PC-9 (cell line): Measurements from ENCODE around the gene CLCA4. TPM values are rescaled to one million over a fixed set of nuclear protein-coding genes. Genes with fewer than 3 reads are reported as not detected.

ENCODE experiments used
- BruUV-seq: library from RNA; stranded (reverse); fragments of 400-500 nt; replicated peaks from 2 replicates; lab custom pipeline; 2021; lab: Mats Ljungman, UMichigan
- CTCF ChIA-PET: fragments of 300-600 bp; sonication (Branson Sonifier 250); formaldehyde crosslinking; loops from one replicate; lab custom pipeline; 2022; ENCODE audit warnings: antibody characterized with exemption; lab: Charles Lee
- POLR2A ChIA-PET: fragments of 300-600 bp; sonication (Branson Sonifier 250); formaldehyde crosslinking; loops from one replicate; lab custom pipeline; 2022; ENCODE audit warnings: antibody characterized with exemption; ENCODE audit not compliant: unreplicated experiment; lab: Charles Lee
- DNase-seq, 2 experiments: peaks; one replicate each; pipeline versions ENCODE4 v3.0.0 to v3.0.0-alpha.2; 2015 to 2022; ENCODE audit warnings: mixed read lengths in 1 of 2
- H2AFZ ChIP-seq: fragments of 200-600 bp; sonication (generic); 2 replicates; pipeline ENCODE4 v1.8.1; 2017; ENCODE audit warnings: antibody characterized with exemption
- H3F3A ChIP-seq: fragments of 200-600 bp; sonication (generic); 2 replicates; pipeline ENCODE4 v1.8.1; 2017; ENCODE audit warnings: antibody characterized with exemption, mild to moderate bottlenecking, low read depth; ENCODE audit not compliant: insufficient read depth
- H3K27ac ChIP-seq: fragments of 200-600 bp; sonication (generic); 2 replicates; pipeline ENCODE4 v1.6.1; 2016; ENCODE audit warnings: mixed run types
- H3K27me3 ChIP-seq: fragments of 200-600 bp; sonication (generic); 2 replicates; pipeline ENCODE4 v1.6.1; 2016; ENCODE audit warnings: low read depth, mixed run types; ENCODE audit not compliant: insufficient read depth
- H3K36me3 ChIP-seq: fragments of 200-600 bp; sonication (generic); 2 replicates; pipeline ENCODE4 v1.6.1; 2016; ENCODE audit warnings: low read depth, mixed run types
- H3K4me1 ChIP-seq: fragments of 200-600 bp; sonication (generic); replicated peaks from 2 replicates; pipeline ENCODE4 v1.6.1; 2016; ENCODE audit warnings: mixed run types; ENCODE audit not compliant: insufficient read depth
- H3K4me2 ChIP-seq: fragments of 200-600 bp; sonication (generic); 2 replicates; pipeline ENCODE4 v1.6.1; 2017; ENCODE audit warnings: mixed run types
- H3K4me3 ChIP-seq: fragments of 200-600 bp; sonication (generic); 2 replicates; pipeline ENCODE4 v1.6.1; 2016; ENCODE audit warnings: mixed run types
- H3K79me2 ChIP-seq: fragments of 200-600 bp; sonication (generic); 2 replicates; pipeline ENCODE4 v1.6.1; 2017; ENCODE audit warnings: low read depth, mixed run types
- H3K9me2 ChIP-seq: fragments of 200-600 bp; sonication (generic); 2 replicates; pipeline ENCODE4 v1.8.1; 2017; ENCODE audit warnings: mild to moderate bottlenecking; ENCODE audit not compliant: insufficient read depth
- H3K9me3 ChIP-seq: fragments of 200-600 bp; sonication (generic); 2 replicates; pipeline ENCODE4 v1.8.1; 2016; ENCODE audit warnings: low read depth; ENCODE audit not compliant: insufficient read depth
- H4K20me1 ChIP-seq: fragments of 200-600 bp; sonication (generic); 2 replicates; pipeline ENCODE4 v1.8.1; 2017; ENCODE audit not compliant: insufficient read depth
- EZH2 ChIP-seq: fragments of 200-600 bp; sonication (generic); IDR thresholded peaks from 2 replicates; pipeline ENCODE4 v1.8.0; 2017; ENCODE audit warnings: antibody characterized with exemption, low read depth
- intact Hi-C: fragments of 100-400 bp; cut with micrococcal nuclease; formaldehyde crosslinking; loops from one replicate; pipeline ENCODE4 v1.10.0; 2022; ENCODE audit not compliant: unreplicated experiment
- total RNA-seq: library from RNA; stranded (reverse); gene quantifications from 2 replicates; pipeline ENCODE4 v1.2.3, GENCODE V29; 2021
- TF ChIP-seq, protein P1 (sequence below): fragments of 200-600 bp; sonication (generic); conservative IDR thresholded peaks from 2 replicates; pipeline ENCODE4 v1.6.1; 2017; ENCODE audit warnings: mixed run types, antibody characterized with exemption, mild to moderate bottlenecking, moderate library complexity

CLCA4 gene
- total RNA-seq, 1 experiment from 2014 or later: not detected

DNA sequence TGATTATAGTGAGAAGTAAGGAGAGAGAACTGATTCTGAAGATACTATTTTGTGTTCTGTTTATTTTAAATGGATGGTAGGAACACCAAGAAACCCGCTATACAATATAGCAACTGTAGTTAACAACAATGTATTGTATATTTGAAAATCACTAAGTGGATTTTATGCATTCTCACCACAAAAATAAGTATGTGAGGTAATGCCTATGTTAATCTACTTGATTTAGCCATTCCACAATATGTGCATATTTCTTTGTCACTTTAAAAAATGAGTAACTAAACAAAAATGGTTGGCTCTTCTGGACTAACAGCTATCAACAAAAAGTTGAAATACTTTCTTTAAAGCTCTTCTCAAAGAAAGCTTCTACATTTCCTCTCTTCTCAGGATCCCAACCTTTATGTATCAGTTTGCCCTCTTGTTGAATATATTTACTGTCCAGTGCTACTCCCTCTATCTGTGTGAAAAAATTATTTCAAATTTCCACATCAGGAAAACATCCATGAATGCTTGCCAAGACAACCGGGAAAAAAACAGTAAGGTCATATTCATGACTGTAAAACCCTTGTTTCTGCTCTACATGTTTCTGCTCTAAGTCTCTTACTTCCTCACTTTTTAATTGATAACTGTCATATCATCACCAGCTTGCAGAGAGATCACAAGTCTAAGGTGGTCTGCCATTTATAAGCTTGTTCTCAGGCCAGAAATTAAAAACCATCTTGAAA is 27.0 kb downstream of the CLCA4 start:
- ChIA-PET POLR2A (no interaction called here), CTCF (no interaction called here)
- no peak for DNase-seq
- TF ChIP-seq, protein P1, sequence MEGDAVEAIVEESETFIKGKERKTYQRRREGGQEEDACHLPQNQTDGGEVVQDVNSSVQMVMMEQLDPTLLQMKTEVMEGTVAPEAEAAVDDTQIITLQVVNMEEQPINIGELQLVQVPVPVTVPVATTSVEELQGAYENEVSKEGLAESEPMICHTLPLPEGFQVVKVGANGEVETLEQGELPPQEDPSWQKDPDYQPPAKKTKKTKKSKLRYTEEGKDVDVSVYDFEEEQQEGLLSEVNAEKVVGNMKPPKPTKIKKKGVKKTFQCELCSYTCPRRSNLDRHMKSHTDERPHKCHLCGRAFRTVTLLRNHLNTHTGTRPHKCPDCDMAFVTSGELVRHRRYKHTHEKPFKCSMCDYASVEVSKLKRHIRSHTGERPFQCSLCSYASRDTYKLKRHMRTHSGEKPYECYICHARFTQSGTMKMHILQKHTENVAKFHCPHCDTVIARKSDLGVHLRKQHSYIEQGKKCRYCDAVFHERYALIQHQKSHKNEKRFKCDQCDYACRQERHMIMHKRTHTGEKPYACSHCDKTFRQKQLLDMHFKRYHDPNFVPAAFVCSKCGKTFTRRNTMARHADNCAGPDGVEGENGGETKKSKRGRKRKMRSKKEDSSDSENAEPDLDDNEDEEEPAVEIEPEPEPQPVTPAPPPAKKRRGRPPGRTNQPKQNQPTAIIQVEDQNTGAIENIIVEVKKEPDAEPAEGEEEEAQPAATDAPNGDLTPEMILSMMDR: no peak
- TF ChIP-seq EZH2: no peak
- Histone ChIP-seq H3K79me2 (no peaks in the 10 kb centered on the region), H4K20me1 (no peaks in the 10 kb centered on the region), H3F3A (no peaks in the 10 kb centered on the region), H3K9me3 (no peaks in the 10 kb centered on the region), H3K4me3 (no peak overlapping the region), H2AFZ (no peak overlapping the region), H3K27ac (no peak overlapping the region), H3K4me2 (no peak overlapping the region), H3K36me3 (no peaks in the 10 kb centered on the region), H3K4me1 (no peaks in the 10 kb centered on the region), H3K27me3 (no peaks in the 10 kb centered on the region), H3K9me2 (no peaks in the 10 kb centered on the region)
- BruUV-seq: no TSS peak
- intact Hi-C loops: no loop called here

DNA sequence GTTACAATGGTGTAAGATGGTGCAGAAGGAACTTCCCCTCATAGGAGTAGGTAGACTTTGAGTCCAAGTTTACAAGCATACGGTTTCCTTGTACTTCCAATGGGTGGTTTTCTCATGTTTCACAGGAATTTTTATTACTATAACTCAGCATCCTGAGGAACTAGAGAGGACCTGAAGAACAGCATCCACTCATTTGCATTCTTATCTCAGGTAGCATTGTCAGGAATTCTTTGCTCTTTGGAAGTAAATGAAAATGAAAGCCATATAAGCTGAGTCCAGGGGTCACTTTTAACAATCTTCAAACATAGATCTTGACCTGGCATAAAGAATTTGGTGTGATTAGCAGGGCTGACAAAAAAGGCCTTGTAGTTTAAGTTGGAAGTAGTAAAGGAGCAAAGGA is 34.4 kb downstream of the CLCA4 start:
- intact Hi-C loops: no loop called here
- TF ChIP-seq, protein P1: no peak
- TF ChIP-seq EZH2: no peak

DNA sequence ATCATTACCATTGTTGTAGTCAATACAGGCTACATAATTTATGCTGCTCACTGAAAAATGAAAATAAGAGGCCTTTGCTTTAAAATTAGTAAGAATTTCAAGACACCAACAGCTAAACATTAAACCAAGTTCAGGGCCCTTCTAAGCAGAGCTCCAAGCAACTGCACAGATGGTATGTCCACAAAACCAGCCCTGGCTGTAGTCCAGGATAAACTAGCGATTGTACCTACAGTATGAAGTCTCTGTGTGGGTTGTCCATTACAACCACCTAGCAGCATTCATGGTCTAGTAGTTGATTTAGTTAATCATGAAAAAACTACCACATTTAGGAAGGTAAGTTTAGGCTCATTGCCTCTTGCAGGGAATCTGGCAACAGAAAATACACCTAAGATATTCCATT is 35.3 kb downstream of the CLCA4 start:
- H3K36me3 ChIP-seq: no peaks in the 10 kb centered on the region
- BruUV-seq: no TSS peak
- ChIA-PET POLR2A (no interaction called here), CTCF (no interaction called here)
- no peaks in the 10 kb centered on the region for H3K9me2 ChIP-seq
- no peaks in the 10 kb centered on the region for H3K4me1 ChIP-seq
- H3K4me3 ChIP-seq: no peak overlapping the region
- no peaks in the 10 kb centered on the region for H4K20me1 ChIP-seq
- H3K27ac ChIP-seq: no peak overlapping the region
- no peak overlapping the region for H3K4me2 ChIP-seq
- intact Hi-C loops: no loop called here
- H3K9me3 ChIP-seq: no peaks in the 10 kb centered on the region
- H3K79me2 ChIP-seq: no peaks in the 10 kb centered on the region
- DNase-seq: no peak
- H3K27me3 ChIP-seq: no peaks in the 10 kb centered on the region
- H3F3A ChIP-seq: no peaks in the 10 kb centered on the region
- TF ChIP-seq EZH2: no peak
- TF ChIP-seq, protein P1: no peak
- no peak overlapping the region for H2AFZ ChIP-seq

More for the DNA sequence above, 34.4 kb downstream of the CLCA4 start:
- Histone ChIP-seq H3K27ac (no peak overlapping the region), H3K36me3 (no peaks in the 10 kb centered on the region), H3K4me3 (no peak overlapping the region), H3K4me2 (no peak overlapping the region), H3K4me1 (no peaks in the 10 kb centered on the region), H2AFZ (no peak overlapping the region), H3K79me2 (no peaks in the 10 kb centered on the region), H3F3A (no peaks in the 10 kb centered on the region), H4K20me1 (no peaks in the 10 kb centered on the region), H3K9me3 (no peaks in the 10 kb centered on the region), H3K27me3 (no peaks in the 10 kb centered on the region), H3K9me2 (no peaks in the 10 kb centered on the region)
- ChIA-PET POLR2A (no interaction called here), CTCF (no interaction called here)
- no TSS peak for BruUV-seq
- no peak for DNase-seq
